ACC112 (cell line): ENCODE results near the gene HSF5.

Experiments
- H2AFZ ChIP-seq: fragments of 200-600 bp; sonication (generic); one replicate; pipeline ENCODE4 v1.6.0; 2017; ENCODE audit warnings: antibody characterized with exemption, low read length; ENCODE audit not compliant: unreplicated experiment
- H3K27ac ChIP-seq: fragments of 200-600 bp; sonication (generic); 2 replicates; pipeline ENCODE4 v1.5.1; 2014; ENCODE audit warnings: low read depth, mild to moderate bottlenecking, antibody characterized with exemption, low read length, moderate library complexity
- H3K27me3 ChIP-seq: fragments of 200-600 bp; sonication (generic); 2 replicates; pipeline ENCODE4 v1.6.1; 2014; ENCODE audit warnings: mild to moderate bottlenecking, antibody characterized with exemption, low read length, moderate library complexity, mixed read lengths; ENCODE audit not compliant: insufficient read depth
- H3K36me3 ChIP-seq: fragments of 200-600 bp; sonication (generic); 2 replicates; pipeline ENCODE4 v1.6.1; 2016; ENCODE audit warnings: mild to moderate bottlenecking, antibody characterized with exemption, low read length, moderate library complexity, mixed read lengths; ENCODE audit not compliant: insufficient read depth
- H3K4me1 ChIP-seq: fragments of 200-600 bp; sonication (generic); one replicate; pipeline ENCODE4 v1.6.1; 2016; ENCODE audit warnings: low read length, mixed read lengths; ENCODE audit not compliant: insufficient read depth, unreplicated experiment, control insufficient read depth
- H3K4me3 ChIP-seq: fragments of 200-600 bp; sonication (generic); 2 replicates; pipeline ENCODE4 v1.5.1; 2014; ENCODE audit warnings: mild to moderate bottlenecking, low read depth, low read length
- H3K79me2 ChIP-seq: fragments of 200-600 bp; sonication (generic); one replicate; pipeline ENCODE4 v1.6.0; 2016; ENCODE audit warnings: low read length; ENCODE audit not compliant: control insufficient read depth, unreplicated experiment, insufficient read depth

The HSF5 gene

DNA sequence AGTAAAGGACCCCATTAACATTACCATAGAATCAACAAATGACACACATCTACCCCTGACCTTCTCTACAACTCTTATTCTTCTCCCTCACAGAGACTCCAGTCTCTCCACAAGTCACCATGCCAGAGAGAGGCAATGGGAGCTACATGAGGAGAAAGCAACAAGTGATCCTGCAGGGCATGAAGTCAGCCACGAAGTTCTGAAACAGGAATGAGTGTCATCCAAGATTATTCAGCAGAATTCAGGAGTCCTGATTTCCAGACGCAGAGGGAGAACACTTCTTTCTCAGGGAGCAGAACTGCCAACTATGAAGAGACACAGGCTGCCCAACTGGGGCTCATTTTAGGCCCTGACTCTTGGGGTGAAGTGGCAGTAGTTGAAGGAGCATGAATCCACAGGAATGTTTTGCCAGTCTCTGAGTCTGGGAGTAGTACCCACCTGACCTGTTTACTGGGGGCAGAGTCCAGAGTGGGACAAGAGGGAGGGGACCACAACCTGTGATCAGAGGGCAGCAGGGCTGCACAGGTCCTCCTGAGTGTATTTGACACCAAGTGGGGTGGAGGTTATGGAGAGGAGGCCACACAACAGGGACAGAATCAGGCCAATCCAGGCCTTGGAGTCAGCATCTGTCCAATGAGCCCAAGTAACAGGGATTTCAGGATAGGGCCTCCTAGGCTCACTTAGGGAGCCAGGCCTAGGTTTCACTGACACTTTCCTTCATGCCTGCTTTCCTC is 28.6 kb upstream of the HSF5 start:
- peak overlapping the region; percentile 44 for H3K27ac ChIP-seq
- peak overlapping the region; percentile 78 for H3K4me3 ChIP-seq
- no peaks in the 10 kb centered on the region for H3K79me2 ChIP-seq
- H3K27me3 ChIP-seq = no peaks in the 10 kb centered on the region
- H3K36me3 ChIP-seq = no peaks in the 10 kb centered on the region
- peaks cover 11% of the 10 kb centered on the region for H3K4me1 ChIP-seq
- no peak overlapping the region for H2AFZ ChIP-seq

DNA sequence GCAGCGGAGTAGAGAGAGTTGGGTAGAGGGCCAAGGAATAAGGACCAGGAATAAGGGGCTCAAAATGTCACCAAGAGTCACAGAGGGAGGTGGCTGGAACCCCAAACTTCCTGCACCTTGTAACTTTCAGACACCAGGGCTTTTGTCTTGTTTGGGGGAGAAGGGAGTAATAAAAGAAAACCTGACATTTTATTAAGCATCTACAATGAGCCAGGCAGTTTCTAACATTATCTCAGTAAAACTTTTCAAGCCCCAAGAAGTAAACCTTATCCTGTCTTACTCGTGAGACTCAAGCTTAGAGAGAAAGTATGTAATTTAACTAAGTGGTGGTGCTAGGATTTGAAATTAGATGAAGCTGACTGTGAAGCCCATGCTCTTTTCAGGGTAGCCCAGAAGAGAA is 27.1 kb upstream of the HSF5 start:
- Histone ChIP-seq H2AFZ (peak overlapping the region; percentile 50), H3K4me1 (peaks cover 11% of the 10 kb centered on the region)

DNA sequence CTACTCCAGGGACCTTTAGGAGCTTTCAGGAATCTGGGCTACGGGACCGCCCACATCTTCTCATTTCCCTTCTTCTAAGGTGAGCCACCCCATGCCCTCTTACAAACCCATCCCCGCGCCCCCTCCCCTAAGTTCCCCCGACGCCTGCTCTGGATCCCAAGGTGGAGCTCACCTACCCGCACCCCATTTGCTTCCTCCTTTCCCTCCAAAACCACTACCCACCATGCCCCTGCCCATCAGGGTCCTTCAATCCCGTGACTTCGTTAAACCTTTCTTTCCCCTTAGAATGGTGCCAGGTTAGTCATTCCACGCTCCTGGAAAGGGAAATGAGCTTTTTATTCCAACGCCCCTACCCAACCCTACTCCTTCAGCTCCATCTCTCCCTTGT is 26.6 kb upstream of the HSF5 start:
- no peaks in the 10 kb centered on the region for H3K27me3 ChIP-seq
- peaks cover 11% of the 10 kb centered on the region for H3K4me1 ChIP-seq
- 0 out of 2 replicates have a peak, but pooled peaks cover 7% of the 10 kb centered on the region for H3K36me3 ChIP-seq
- H3K4me3 ChIP-seq = peak overlapping the region; percentile 90
- peak overlapping the region; percentile 50 for H2AFZ ChIP-seq
- H3K27ac ChIP-seq = no peak overlapping the region
- no peaks in the 10 kb centered on the region for H3K79me2 ChIP-seq

More for the DNA sequence above, 27.1 kb upstream of the HSF5 start:
- Histone ChIP-seq H3K4me3 (peak overlapping the region; percentile 90), H3K27ac (no peak overlapping the region), H3K27me3 (no peaks in the 10 kb centered on the region), H3K79me2 (no peaks in the 10 kb centered on the region), H3K36me3 (0 out of 2 replicates have a peak, but pooled peaks cover 7% of the 10 kb centered on the region)

DNA sequence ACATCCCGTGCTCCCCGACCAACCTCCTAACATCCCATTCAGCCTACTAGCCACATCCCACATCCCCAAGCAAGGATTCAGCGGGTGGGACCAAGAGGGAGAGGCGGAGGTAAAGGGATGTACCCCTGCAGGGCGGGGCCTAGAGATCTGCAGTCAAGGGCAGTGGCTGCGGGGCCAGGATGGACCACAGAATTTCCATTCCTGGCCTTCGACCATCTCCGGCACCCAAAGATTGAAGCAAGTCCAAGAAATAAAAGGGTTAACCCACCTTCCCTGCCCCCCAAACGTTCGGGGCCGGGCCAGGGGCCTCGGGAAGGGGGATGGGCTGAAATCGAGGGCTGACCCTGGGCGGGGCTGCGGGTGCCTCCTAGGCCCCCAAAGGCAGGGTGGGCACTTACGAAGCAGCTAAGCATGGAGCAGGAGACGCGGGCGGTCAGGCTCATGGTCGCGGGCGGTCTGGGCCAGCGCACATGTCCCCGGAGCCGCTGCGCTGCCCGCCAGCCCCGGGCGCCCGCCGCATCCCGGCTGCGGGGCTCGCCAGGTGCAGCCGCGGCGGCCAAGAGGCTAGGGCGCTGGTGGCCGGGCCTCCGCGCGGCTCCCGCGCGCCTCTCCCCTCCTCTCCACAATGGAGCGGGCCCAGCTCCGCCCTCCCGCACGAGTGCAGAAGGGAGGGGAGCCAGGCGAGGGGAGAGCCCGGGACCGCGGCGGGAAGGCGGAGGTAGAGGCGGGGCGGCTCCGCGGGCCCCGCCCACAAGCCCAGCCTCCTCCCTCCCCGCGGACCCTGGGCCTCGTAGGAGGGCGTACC is 26.0 kb upstream of the HSF5 start, which contains the start of gene MTMR4:
Gene MTMR4, minus strand, starts transcription at position 674 of the 805 bp plus-strand sequence. Its CDS starts 231 bp downstream, at position 443.
- no peak within 1 kb of the TSS for H3K27ac ChIP-seq
- no peaks in the 10 kb centered on the region for H3K79me2 ChIP-seq
- H2AFZ ChIP-seq = peak within 1 kb of the TSS; percentile 50
- H3K4me3 ChIP-seq = peak within 1 kb of the TSS; percentile 90
- 0 out of 2 replicates have a peak, but pooled peaks cover 7% of the 10 kb centered on the region for H3K36me3 ChIP-seq
- H3K27me3 ChIP-seq = no peaks in the 10 kb centered on the region
- H3K4me1 ChIP-seq = peaks cover 11% of the 10 kb centered on the region

DNA sequence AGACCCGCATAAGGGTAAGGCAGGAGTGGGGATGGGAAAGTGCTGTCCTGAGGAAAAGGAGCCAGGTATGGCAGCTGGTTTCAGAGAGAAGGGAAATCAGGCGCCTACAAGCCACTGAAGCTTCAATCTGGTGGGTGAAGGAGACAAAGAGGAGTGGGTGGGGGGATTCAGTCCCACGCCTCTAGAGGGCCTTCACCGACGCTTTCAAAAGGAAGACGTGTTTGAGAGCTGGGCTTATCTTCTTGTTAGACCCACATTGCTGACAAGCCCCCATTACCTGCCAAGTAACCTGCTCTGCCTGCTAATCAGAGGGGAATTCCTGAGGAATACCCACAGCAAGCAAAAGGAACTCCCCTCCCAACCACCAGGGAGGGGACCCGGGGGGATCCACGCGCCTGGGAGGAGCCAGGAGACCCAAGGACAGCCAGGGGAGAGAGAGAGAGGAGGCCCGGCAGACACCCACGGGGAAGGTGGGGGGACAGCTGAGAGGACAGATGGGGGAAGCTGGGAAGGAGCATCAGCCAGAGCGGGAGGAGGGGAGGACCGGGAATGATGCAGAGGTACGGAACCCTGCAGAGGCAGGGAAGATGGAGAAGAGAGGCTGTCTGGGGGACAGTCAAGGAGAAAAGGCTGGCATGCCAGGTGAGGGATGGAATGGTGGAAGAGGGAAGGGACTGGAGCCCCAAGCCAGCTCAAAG is 25.2 kb upstream of the HSF5 start:
- Histone ChIP-seq H3K4me3 (peak overlapping the region; percentile 90), H3K4me1 (peaks cover 11% of the 10 kb centered on the region), H3K36me3 (peaks cover 8% of the 10 kb centered on the region; the same call in 1 of the 2 replicates), H3K27ac (no peak overlapping the region), H3K27me3 (no peaks in the 10 kb centered on the region), H3K79me2 (no peaks in the 10 kb centered on the region), H2AFZ (no peak overlapping the region)

DNA sequence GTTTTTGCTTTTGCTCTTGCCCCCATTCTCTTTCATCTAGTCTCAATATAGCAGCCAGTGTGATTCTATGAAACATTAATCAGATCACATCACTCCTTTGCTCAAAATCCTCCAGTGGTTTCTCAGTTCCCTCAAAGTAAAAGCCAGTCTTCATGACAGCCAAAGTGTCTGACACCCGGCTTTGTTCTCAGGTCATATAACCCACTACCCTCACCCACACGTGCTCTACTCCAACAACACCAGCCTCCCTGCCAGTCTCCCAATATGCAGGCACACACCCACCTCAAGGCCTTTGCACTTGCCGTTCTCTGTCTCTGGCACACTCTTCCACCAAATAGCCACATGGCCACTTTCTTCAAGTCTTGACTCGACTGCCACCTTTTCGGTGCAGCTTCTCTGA is 21.9 kb upstream of the HSF5 start:
- Histone ChIP-seq H3K4me3 (no peak overlapping the region), H3K27ac (no peak overlapping the region), H3K79me2 (no peaks in the 10 kb centered on the region), H2AFZ (no peak overlapping the region), H3K36me3 (peaks cover 11% of the 10 kb centered on the region; the same call in 1 of the 2 replicates), H3K27me3 (no peaks in the 10 kb centered on the region), H3K4me1 (peaks cover 12% of the 10 kb centered on the region)

DNA sequence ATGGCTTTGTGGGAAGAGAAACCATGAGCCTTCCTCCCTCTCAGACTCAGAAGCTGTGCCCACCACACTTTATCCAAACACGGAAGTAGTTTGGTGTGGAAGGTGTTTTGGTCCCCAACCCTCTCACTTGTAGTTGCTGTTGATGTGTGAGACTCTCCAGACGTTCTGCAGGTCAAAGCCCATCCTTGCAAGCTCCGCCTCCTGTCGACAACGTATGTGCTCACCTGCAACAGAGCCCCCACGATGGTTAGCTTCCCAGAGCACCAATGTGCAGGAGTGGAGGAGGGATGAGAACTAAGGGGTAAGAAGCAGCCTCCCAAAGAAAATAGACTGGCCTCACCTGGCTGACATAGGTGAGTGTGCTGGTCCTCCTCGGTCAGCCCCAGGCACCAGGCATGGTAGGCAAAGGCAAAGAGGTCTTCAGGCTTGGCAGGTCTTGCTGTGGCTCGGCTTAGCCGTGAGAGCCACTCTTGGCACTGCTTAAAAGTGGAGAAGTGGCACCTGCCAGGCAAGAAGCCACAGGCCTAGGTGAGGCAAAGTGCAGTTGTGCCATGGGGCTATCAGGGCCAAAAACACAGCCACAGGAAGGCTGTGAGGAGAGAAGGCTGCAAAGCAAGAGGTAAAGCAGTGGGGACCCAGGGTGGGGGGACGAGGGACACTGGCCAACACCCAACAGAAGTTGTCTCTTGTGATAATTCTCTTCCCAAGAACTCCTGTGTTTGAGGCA is 20.3 kb upstream of the HSF5 start:
- Histone ChIP-seq H3K36me3 (peaks cover 11% of the 10 kb centered on the region; the same call in 1 of the 2 replicates), H2AFZ (no peak overlapping the region), H3K27ac (0 out of 2 replicates have a peak overlapping the region, but pooled peaks have one; percentile 27), H3K4me3 (no peak overlapping the region), H3K27me3 (no peaks in the 10 kb centered on the region), H3K79me2 (no peaks in the 10 kb centered on the region), H3K4me1 (peaks cover 8% of the 10 kb centered on the region)

DNA sequence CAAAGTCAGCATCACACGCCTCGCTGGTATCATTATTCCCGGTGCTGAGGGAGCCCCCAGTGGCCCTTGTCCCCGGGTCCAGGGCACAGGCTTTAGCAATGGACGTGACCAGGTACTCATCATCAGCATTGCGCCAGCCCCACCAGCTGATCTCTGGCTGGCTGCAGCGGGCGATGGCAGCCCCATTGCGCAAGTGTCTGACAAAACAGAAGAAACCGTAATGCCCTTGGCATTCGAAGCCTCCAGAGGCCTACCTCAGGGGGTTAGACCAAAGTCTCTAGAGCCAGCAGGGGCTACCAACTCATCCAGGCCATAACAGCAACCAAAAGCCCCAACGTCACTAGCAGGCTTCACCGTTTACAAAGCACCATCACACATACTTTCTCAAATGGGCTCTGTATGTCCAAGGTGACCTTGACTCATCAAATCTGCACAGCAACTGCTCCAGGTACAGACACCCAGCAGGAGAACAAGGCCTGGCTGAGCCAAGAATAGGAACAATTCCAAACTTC is 19.0 kb upstream of the HSF5 start:
- no peaks in the 10 kb centered on the region for H3K79me2 ChIP-seq
- H3K27ac ChIP-seq = peak overlapping the region; percentile 33
- no peak overlapping the region for H2AFZ ChIP-seq
- no peak overlapping the region for H3K4me3 ChIP-seq
- H3K4me1 ChIP-seq = peaks cover 8% of the 10 kb centered on the region
- H3K27me3 ChIP-seq = no peaks in the 10 kb centered on the region
- peaks cover 15% of the 10 kb centered on the region; the same call in 1 of the 2 replicates for H3K36me3 ChIP-seq

DNA sequence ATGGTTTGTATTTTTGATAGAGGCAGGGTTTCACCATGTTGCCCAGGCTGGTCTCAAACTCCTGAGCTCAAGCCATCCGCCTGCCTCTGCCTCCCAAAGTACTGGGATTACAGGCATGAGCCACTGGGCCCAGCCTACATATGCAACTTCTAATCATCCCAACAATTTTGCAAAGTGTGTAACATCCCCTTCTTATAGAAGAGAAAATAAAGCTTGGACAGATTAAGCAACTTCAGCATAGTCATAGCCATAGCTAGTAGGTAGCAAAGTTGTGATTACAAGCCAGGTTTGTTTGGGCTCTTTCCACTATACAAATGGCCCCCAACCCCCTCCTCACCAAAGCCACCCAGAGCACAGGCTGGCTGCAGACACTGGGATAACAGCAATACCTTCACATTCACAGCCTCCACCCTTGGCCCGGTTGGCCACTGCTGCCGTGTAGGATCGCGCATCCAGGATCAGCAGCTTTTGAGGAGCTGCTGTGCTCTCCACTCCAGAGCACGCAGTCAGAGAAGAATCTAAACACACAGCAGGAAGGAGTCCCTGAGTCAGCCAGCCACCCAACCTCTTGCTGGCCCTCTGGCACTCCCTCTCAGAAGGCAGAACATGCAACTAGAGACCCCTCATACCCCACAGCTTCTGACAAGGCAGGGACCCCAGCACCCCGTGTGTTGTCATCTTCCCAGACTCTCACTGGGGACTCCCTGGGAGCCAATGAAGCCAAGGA is 18.3 kb upstream of the HSF5 start:
- H3K79me2 ChIP-seq = no peaks in the 10 kb centered on the region
- H3K4me3 ChIP-seq = no peak overlapping the region
- H3K4me1 ChIP-seq = peaks cover 8% of the 10 kb centered on the region
- H3K36me3 ChIP-seq = peaks cover 13% of the 10 kb centered on the region; the same call in 1 of the 2 replicates
- H2AFZ ChIP-seq = no peak overlapping the region
- H3K27ac ChIP-seq = peak overlapping the region; percentile 33
- H3K27me3 ChIP-seq = no peaks in the 10 kb centered on the region
